ENCODE data around the gene ZNF100.
"Not testable (repeated sequence)": the region's sequence is repeated elsewhere in the genome, so short reads cannot be mapped to it uniquely, and the experiment has no call there.

Gene ZNF100

DNA sequence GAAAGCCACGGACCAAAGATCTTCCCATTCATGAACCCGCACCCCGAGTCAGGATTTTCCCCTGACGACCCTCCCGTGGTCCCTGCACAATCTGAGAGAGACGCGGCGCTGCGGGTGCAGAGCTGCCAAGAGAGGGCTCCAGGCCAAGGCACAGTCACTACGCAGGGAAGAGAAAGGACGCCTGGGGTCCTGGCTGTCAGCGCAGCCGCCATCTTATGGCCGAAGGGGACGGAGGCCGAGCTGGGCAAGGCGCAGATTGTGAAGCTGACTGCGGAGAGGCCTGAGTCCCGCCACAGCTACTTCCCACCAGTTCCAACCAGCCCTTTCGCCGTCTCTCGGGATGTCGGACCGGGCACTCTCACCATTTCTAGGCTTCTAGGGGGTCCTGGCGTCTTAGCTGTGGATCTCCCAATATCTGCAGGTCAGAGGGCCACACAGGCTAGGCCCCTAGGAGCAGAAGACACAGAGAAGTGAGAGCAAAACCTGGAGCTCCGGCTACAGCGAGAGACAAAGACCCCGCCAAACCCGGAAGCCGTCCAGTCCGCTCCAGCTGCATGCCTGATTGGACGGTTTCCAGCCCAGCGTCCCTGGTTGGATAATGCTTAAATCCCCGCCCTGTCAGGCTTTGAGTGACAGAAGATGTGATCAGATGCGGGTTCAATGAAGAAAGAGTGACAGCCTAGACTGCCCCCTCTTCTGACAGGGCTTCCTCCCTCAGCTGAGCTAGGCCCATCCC, at the start of gene ZNF100:
Gene ZNF100, minus strand, starts transcription at position 515 of the 736 bp plus-strand sequence. Its CDS starts 150 bp downstream, at position 365.
- FAIRE-seq (no peak), DNase-seq (ENCODE audit: insufficient read length, low spot score) (peak; percentile 47)
- TF ChIP-seq CTCF (IDR thresholded peaks at IDR 0.05; ENCODE audit: insufficient read depth, missing control alignments): no peak

- no peak for TF ChIP-seq CTCF (IDR thresholded peaks at IDR 0.05; ENCODE audit: insufficient read depth, missing control alignments)
- no peak for DNase-seq (ENCODE audit: insufficient read length, low spot score)
- no peak for FAIRE-seq
These were observed 45.1 kb upstream of the ZNF100 start for GRCh38 chr19:21812448-21812847.

DNA sequence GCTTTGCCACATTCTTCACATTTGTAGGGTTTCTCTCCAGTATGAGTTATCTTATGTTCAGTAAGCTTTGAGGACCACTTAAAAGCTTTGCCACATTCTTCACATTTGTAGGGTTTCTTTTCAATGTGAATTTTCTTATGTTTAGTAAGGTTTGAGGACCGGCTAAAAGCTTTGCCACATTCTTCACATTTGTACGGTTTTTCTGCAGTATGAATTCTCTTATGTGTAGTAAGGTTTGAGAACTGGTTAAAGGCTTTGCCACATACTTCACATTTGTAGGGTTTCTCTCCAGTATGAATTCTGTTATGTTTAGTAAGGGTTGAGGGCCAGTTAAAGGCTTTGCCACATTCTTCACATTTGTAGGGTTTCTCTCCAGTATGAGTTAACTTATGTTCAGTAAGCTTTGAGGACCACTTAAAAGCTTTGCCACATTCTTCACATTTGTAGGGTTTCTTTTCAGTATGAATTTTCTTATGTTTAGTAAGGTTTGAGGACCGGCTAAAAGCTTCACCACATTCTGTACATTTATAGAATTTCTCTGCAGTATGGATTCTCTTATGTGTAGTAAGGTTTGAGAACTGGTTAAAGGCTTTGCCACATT, 41.1 kb upstream of the ZNF100 start:
- not testable (repeated sequence) for DNase-seq (ENCODE audit: insufficient read length, low spot score)

GRCh38 chr19:21789466-21790085, 22.2 kb upstream of the ZNF100 start:
- TF ChIP-seq CTCF (IDR thresholded peaks at IDR 0.05; ENCODE audit: insufficient read depth, missing control alignments): no peak
- DNase-seq (ENCODE audit: insufficient read length, low spot score): no peak
- FAIRE-seq: no peak

More for the DNA sequence above, 41.1 kb upstream of the ZNF100 start:
- FAIRE-seq: not testable (repeated sequence)

DNA sequence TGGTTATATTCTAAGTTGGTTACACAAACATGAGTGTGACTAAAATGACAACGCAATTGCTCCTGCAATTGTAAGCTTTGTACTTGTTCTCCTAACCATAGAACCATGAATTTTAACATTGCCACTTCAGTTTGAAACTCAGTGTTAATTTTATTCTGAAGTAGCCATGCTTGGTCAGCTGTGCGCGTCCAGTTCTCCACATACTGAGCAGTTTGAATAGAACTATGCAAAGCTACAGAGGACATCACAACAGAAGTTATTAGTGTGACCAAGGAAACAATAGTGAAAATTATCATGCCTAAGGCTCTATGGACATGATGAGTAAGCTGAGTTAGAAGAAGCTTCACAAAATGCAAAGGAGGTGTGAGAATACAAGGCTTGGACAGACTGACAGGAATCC, 19.6 kb upstream of the ZNF100 start:
- no peak for TF ChIP-seq CTCF (IDR thresholded peaks at IDR 0.05; ENCODE audit: insufficient read depth, missing control alignments)
- FAIRE-seq: no peak

GRCh38 chr19:21775792-21776191, 8.4 kb upstream of the ZNF100 start:
- FAIRE-seq; DNase-seq (ENCODE audit: insufficient read length, low spot score): not testable (repeated sequence)

More for the DNA sequence above, 19.6 kb upstream of the ZNF100 start:
- DNase-seq (ENCODE audit: insufficient read length, low spot score): no peak

DNA sequence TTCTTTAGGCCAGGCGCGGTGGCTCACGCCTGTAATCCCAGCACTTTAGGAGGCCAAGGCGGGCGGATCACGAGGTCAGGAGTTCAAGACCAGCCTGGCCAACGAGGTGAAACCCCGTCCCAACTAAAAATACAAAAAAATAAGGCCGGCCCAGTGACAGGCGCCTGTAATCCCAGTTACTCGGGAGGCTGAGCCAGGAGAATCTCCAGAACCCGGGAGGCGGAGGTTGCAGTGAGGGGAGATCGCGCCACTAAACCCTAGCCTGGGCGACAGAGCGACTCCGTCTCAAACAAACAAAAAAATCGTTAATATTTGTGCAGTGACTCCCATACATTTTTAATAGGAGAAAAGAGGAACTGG, 694 bp downstream of the ZNF100 start:
- DNase-seq (ENCODE audit: insufficient read length, low spot score); FAIRE-seq: not testable (repeated sequence)

DNA sequence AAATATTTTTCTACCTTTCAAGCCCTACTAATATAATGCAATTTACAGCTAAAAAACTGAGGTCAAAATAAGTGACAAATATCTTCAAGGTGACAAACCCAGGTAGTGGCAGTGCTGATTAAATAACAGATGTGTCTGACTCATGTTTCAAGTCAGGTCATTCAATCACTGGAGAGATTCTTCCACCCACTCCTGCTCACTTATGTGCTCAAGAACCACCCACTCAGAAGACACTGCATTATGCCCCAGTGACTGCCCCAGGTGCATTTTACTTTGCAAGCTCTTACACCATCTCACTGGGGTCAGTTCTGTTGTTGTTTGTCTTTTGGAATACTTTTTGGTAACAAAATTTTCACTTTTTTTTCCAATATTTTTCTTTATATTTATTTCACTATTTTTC, 2.2 kb downstream of the ZNF100 start:
- FAIRE-seq (no peak), DNase-seq (ENCODE audit: insufficient read length, low spot score) (no peak)
- no peak for TF ChIP-seq CTCF (IDR thresholded peaks at IDR 0.05; ENCODE audit: insufficient read depth, missing control alignments)

DNA sequence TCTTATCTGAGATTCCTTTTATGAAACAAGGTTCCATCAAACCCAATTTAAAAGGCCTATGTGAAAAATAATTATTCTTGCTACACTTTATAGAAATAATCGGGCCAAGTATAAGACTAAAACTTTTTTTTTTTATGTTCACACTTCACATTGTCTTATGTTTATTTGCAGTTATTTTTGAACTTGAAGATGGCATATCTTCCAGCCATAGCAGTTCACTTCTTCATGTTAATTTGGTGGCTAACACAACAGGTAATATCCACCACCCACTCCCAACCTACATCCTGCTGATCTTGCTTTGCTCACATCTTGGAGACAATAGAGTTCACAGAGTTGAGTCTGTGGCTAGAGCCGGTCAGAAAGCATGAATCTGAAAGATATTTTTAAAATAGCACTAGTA, 5.8 kb downstream of the ZNF100 start:
- not testable (repeated sequence) for FAIRE-seq; DNase-seq (ENCODE audit: insufficient read length, low spot score)
